Stimulated activated CD4-positive, alpha-beta T cell treated with anti-CD3 and anti-CD28 coated beads, TNF-alpha, amount 100 ng/mL, for 1 hour (primary cell): ENCODE data around the gene ANKRD18A.

Experiments
- DNase-seq, 3 donors: peaks; one replicate each; pipeline ENCODE4 v3.0.0-alpha.2; 2020; ENCODE audit warnings: low read depth in 3 of 3, low spot score in 1 of 3

ANKRD18A gene

GRCh38 chr9:38620483-38621433, at the start of gene ANKRD18A:
Gene ANKRD18A (minus strand): TSS chr9:38620596. CDS start chr9:38620285, 311 bp downstream.
- DNase-seq: peak in 2 of 3 donors; percentile 48 to 54

- no peak for DNase-seq
These were observed 48.5 kb upstream of the ANKRD18A start for GRCh38 chr9:38668791-38669466.

GRCh38 chr9:38662763-38663593, 42.6 kb upstream of the ANKRD18A start:
- DNase-seq: no peak

GRCh38 chr9:38659538-38659937, 39.1 kb upstream of the ANKRD18A start:
- no peak for DNase-seq

- DNase-seq: no peak
These were observed 36.5 kb upstream of the ANKRD18A start for GRCh38 chr9:38656896-38657295.

- DNase-seq: no peak
These were observed 32.1 kb upstream of the ANKRD18A start for GRCh38 chr9:38652486-38652885.

GRCh38 chr9:38652044-38652443, 31.6 kb upstream of the ANKRD18A start:
- no peak for DNase-seq

- DNase-seq: no peak
These were observed 31.1 kb upstream of the ANKRD18A start for GRCh38 chr9:38651400-38652042.

GRCh38 chr9:38650564-38650963, 30.2 kb upstream of the ANKRD18A start:
- DNase-seq: no peak

- DNase-seq: no peak
These were observed 29.5 kb upstream of the ANKRD18A start for GRCh38 chr9:38649731-38650363.

GRCh38 chr9:38644601-38645000, 24.2 kb upstream of the ANKRD18A start:
- no peak for DNase-seq

- DNase-seq: no peak
These were observed 23.4 kb upstream of the ANKRD18A start for GRCh38 chr9:38643815-38644173.

- no peak for DNase-seq
These were observed 22.8 kb upstream of the ANKRD18A start for GRCh38 chr9:38642951-38643814.

- no peak for DNase-seq
These were observed 21.8 kb upstream of the ANKRD18A start for GRCh38 chr9:38641985-38642864.

- no peak for DNase-seq
These were observed 20.7 kb upstream of the ANKRD18A start for GRCh38 chr9:38641142-38641541.

GRCh38 chr9:38639577-38639940, 19.2 kb upstream of the ANKRD18A start:
- DNase-seq: no peak

- no peak for DNase-seq
These were observed 18.6 kb upstream of the ANKRD18A start for GRCh38 chr9:38638881-38639576.

GRCh38 chr9:38634315-38634714, 13.9 kb upstream of the ANKRD18A start:
- no peak for DNase-seq
